Transverse colon (tissue), 3 donors: Measurements from ENCODE around the gene ABCG2.

Source experiments
- POLR2A ChIP-seq: fragments of 450-650 bp; IDR thresholded peaks from one replicate; pipeline ENCODE4 v1.6.1; 2016; ENCODE audit warnings: antibody characterized with exemption, mild to moderate bottlenecking, moderate library complexity
- TF ChIP-seq, protein P1 (sequence below), 5 experiments: fragments of 200-600 bp in 3 of 5; fragments of 450-650 bp in 2 of 5; sonication (generic) in 3 of 5; IDR thresholded peaks; 1 replicate in 2 of 5; 2 replicates in 3 of 5; pipeline ENCODE4 v1.5.1; 2016 to 2017; ENCODE audit warnings: antibody characterized with exemption in 5 of 5, inconsistent platforms in 3 of 5, mild to moderate bottlenecking in 2 of 5, moderate library complexity in 1 of 5

DNA sequence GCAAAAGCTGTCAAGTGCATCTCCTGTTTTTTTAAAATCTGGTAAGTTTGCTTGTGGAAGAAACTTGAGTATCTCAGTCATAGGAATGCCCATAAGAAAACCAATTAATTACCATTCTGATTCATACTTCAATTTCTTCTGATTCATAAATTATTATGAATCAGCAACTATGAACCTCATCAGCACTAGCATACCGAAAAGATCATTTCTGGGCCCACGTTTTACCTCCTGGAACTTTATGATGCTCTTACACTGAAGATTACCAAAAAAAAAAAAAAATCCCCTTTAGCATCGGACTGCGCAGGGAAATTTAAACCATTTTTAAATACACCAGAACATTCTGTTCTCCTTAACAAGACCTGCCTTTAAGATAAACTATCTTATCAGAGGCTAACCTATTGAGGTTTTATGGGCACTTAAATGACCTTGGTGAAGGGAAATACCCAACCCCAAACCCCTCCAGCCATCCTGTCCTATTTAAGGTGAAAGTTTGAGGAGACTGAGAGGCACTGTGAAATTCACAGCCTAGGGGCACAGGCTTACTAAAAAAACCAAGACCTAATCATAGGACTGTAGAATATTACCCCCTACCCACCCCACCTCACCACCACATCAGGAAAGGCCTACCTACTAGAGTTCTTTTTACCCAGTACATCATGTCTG, 38.2 kb upstream of the ABCG2 start:
- TF ChIP-seq POLR2A: no peak
- TF ChIP-seq, protein P1, sequence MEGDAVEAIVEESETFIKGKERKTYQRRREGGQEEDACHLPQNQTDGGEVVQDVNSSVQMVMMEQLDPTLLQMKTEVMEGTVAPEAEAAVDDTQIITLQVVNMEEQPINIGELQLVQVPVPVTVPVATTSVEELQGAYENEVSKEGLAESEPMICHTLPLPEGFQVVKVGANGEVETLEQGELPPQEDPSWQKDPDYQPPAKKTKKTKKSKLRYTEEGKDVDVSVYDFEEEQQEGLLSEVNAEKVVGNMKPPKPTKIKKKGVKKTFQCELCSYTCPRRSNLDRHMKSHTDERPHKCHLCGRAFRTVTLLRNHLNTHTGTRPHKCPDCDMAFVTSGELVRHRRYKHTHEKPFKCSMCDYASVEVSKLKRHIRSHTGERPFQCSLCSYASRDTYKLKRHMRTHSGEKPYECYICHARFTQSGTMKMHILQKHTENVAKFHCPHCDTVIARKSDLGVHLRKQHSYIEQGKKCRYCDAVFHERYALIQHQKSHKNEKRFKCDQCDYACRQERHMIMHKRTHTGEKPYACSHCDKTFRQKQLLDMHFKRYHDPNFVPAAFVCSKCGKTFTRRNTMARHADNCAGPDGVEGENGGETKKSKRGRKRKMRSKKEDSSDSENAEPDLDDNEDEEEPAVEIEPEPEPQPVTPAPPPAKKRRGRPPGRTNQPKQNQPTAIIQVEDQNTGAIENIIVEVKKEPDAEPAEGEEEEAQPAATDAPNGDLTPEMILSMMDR (IDR thresholded peaks at IDR 0.05): no peak
